GF-D8 (cell line): ENCODE data around the gene SPIN2B.

ENCODE experiments used
- DNase-seq: peaks from one replicate; lab custom pipeline; 2025; lab: John Stamatoyannopoulos, UW

SPIN2B gene

DNA sequence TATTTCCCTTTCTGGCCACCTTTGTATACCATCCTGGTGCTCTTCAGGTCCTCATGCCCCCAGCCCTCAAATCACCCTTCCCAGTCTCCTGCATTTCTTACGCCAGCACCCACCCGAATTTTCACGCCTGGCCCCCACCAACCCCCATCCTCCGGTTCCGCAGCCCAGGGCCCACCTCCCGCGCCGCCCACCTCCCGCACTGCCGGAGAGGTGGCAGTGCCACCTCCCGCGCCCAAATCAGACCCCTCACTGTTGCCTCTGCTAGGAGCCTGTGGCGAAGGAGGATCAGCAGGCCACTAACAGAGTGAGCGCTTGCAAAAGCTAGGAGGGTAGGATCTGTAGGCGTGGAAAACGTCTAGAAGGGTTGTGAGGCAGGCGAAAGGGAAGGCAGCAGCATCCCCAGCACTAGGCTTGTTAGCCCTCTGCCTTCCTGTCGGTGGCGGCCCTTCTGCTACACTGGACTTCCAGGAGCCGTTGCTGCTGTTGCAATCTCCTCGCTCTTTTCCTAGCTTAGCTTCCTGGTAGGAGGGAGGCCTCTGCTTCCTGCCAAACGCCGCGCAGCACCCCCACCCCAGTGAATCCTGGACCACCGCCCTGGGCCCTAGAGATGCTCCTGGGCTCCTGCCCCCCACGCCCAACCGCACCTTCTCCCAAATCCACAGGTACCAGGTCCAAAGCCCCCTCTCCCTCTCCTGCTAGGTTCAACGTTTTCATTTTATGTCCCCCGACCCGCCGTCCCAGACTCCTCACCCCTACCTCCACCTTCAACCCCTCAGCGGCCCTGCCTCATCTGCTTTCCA lies 51.0 kb downstream of the SPIN2B start:
- DNase-seq: no peak
